ENCODE data around the gene MAP3K2.

Gene MAP3K2

DNA sequence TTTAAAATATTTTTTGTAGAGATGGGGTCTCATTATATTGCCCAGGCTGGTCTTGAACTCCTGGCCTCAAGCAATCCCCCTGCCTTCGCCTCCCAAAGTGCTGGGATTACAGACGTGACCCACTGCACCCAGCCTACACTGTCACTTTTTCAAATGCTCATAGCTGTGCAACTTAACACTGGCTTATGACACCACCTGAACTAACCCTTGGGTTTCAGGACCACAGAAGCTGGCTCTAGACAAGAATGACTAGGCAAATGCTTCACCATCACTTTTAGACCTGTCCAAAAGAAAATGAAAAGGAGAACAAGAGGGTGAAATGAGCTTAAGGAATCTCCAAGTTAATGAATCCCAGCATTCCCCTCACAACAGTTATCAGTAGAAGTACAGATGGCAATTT is 107.1 kb downstream of the MAP3K2 start:
- no peak for DNase-seq

DNA sequence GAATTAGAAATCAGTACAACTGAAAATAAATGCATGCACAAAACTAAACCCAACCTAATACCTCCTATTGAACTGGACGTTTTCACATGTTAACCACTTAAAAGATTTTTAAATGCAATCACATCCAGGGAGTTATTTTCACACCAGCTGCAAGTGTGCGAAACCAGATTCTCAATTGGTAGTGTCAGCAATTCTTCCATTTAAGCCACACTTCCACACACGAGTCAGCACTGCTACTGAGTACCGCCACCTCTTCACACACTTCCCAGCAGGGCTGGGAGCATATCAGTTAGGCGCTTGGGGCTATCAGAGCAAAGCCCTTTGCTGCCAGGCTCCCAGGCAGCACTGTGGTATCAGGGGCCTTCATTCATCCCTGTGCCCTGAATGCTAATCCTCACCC is 108.0 kb downstream of the MAP3K2 start:
- no peak for DNase-seq

DNA sequence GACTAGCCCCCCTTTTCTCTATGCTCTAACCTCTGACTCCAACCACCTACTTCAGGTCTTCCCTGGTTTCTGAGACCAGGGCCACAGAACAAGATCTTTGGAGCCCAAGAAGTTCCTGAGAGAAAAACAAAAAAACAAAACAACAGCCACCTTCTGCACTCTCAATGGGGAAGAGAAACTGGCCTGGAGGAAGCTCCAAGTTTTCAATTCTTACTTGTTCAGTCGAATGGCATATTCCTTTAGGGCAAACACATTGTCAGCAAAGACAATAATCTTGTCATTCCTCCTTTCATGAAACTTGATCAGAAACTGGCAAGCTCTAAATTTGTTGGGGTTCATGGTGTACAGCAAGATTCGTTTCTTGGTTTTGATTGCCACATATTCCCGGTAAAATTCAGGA is 108.8 kb downstream of the MAP3K2 start:
- no peak for DNase-seq

DNA sequence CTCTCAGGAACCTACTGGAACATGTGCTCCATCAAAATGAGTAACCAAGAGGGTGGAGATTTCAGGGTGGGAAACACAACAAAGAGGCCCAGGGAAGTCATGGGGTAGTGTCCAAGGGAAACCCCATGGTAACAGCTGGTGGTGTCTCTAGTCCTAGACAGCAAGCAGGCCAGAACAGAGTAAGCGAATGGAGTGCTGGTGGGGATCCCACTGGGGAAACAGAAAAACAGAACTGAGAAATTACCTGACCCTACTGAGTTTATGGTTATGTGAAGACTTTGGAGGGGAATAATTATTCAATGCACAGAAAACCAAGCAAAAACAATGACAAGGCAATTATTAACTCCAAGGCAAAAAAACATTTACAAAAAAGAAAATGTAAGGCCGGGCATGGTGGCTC is 110.7 kb downstream of the MAP3K2 start:
- no peak for DNase-seq

DNA sequence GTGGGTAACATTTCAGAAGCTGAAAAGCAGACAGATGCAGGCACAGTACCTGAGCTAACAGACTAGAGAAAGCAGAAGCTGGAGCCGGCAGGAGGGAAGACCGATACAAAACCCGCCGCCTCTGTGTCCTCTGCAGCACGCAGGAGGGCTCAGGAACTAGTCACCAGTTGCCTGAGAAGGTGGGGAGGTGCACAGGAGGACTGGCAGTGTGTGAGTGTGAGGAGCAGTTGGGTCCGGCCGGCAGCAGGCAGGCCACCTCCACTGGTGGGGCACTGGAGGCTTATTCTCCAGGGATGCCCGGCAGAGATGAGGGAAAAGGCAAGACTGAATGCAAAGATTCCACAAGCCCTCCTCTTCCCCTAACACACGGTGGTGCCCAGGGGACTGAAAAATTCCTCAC is 112.0 kb downstream of the MAP3K2 start:
- no peak for DNase-seq

DNA sequence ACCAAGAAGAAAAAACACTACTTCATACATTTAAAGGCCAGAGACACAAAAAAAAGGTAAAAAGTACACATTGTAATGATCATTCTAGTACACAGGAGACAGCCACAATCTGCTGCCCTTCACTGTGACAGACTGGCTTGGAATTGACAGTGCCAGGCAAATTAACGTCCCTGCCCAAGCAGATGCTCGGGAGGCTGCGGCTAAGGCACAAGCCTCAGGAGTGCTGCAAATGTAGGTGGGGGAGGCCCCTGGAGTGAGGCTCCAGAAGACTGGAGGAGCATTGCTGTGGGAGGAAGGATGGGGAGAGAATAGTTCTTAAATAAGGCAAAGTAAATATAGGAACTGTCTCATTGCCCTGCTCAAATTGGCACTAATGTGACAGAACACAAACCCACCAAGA is 112.4 kb downstream of the MAP3K2 start:
- DNase-seq, result no peak

DNA sequence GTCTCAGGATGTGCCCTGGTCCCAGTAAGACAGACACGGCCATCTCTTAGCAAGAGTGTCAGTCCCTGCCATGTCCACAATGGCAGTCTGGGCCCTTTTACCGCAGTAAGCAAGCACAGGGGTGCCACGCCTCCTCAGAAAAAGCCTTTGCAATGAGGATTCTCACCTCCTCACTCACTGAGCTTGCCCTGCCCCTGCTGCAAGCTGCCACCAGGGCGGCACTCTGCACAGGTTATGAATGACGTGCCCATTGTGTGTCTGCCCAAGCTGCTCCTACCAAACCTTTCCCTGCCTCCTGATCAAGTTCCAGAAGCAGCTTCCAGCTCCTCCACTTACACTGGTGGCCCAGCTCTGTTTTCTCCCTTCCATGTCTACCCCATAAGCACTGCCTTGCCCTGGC is 117.1 kb downstream of the MAP3K2 start:
- no peak for DNase-seq

DNA sequence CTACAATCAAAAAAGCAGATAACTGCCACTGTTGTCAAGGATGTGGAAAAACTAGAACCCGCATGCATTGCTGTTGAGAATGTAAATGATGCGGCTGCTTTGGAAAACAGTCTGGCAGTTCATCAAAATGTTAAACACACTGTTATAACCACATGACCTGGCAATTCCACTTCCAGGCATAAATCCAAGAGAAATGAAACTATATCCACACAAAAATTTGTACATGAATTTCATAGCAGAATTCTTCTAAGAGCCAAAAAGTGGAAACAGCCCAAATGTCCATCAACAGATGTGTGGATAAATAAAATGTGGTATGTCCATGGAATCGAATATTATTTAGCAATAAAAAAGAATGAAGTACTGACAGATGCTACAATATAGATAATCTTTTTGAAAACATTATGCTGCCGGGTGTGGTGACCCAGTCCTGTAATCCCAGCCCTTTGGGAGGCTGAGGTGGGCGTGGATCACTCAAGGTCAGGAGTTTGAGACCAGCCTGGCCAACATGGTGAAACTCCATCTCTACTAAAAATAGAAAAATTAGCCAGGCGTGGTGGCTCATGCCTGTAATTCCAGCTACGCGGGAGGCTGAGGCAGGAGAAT is 125.9 kb downstream of the MAP3K2 start:
- no peak for DNase-seq

DNA sequence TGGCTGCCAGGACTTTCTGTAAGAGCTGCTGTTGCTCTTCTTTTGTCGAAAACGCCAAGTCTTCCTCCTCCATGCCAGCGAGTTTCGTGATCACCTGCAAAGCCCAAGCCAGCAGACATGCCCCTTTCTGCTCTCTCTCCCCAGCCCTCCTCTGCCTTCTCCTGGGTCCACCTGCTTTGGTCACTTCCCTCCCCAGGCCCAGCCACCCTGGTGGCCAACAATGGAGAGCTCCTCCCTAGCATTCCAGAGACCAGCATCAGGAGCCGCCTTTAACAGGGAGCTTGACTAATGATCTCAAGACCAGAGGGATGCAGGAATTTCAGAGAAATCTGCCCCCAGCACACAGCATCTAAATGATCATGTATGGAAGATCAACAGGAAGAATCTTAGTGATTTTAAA is 128.4 kb downstream of the MAP3K2 start:
- no peak for DNase-seq

DNA sequence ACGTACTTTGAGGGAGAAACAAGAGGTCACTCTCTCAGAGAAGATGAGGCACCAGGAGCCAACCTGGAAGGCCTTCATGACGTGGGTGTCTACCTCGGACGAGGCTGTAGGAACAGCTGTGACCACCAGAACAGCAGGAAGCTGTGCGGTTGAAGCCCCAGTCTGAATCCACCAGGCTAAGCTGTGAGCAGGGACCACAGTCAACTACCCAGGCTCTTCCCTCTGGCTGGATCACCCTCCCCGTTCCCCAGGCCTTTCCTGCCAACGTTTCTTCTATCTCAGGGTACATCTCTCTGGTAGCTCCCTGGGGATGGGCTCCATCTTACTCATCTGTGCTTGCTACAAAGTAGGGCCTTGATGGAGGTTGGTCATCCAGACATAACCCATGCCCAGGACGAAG is 130.9 kb downstream of the MAP3K2 start:
- no peak for DNase-seq

DNA sequence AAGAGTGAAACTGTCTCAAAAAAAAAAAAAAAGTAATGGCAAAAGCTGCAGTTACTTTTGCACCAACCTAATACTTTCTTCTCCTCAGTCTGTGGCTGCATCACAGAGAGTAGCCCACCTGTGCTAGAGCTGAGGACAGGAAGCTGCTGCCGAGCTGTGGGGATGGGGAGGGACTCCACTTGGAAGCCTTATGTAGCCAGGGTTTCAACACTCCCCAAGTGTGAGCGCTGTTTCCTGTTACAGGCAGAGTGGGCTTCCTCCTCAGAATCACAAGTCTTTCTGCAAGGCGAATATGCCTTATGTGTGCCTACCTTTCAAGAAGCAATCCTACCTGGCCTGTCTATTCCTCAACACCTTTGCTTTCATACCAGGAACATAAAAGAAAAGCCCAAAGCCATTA is 131.4 kb downstream of the MAP3K2 start:
- DNase-seq, result no peak

DNA sequence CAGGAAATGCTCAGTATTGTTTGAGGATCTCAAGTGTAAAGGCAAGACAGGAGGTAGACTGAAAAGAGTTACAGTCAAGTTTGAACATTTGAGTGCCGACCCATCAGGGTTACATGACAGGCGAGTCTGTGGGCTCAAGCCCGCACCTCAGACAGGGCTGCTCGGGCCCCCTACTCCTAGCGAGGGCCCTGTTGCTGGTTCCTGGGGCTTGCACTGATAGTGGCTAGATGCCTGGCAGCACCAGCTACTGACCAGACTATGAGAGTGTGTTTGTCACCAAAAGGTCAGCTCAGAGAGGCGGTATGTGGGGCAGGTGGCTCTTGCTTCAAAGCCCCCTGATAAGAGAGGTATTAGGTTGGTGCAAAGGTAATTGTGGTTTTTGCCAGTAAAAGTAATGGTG is 132.1 kb downstream of the MAP3K2 start:
- no peak for DNase-seq

DNA sequence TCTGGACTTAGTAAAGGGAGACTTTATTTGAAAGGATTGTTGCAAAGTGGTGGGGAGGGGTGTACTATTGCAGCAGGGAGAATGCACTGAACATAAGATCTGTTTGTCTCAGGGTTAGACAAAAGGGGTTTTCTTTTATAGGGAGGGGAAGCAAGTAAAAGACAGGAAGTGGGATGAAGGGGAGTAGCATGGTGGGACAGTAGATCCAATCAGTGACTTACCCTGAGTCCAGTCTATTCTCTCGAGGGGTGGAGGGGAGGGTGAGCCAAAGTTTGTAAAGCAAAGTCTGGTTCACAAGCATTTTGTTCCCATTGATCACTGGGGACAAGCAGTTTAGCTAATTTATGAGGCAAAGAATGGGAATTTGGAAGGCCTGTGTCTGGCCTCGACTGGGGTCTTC is 132.6 kb downstream of the MAP3K2 start:
- DNase-seq, result no peak

DNA sequence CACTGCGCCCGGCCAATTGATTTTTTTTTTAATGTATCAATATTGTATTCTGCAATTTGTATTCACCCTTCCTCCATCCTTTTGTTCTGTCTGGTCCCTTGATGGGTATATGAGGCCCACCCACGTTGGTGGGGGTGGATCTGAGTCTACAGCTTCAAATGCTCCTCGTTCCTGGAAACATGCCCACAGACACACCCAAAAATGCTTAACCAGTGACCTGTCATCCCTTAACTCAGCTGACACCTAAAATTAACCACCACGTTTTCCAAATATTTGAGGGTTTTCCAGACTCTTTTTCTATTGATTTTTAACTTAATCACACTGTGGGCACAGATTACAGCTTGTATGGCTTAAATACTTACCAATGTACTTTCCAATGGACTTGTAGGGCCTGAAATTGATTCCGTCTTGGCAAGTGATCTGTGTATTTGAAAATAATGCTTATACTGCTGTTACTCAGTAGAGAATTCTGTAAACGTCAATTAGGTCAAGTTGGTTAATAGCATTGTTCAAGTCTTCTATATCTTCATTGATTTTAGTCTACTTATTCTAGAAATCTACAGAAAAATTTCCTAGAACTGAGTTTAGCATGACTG is 133.3 kb downstream of the MAP3K2 start:
- no peak for DNase-seq
